ENCODE results near the gene MRGPRX2.

MRGPRX2 gene

DNA sequence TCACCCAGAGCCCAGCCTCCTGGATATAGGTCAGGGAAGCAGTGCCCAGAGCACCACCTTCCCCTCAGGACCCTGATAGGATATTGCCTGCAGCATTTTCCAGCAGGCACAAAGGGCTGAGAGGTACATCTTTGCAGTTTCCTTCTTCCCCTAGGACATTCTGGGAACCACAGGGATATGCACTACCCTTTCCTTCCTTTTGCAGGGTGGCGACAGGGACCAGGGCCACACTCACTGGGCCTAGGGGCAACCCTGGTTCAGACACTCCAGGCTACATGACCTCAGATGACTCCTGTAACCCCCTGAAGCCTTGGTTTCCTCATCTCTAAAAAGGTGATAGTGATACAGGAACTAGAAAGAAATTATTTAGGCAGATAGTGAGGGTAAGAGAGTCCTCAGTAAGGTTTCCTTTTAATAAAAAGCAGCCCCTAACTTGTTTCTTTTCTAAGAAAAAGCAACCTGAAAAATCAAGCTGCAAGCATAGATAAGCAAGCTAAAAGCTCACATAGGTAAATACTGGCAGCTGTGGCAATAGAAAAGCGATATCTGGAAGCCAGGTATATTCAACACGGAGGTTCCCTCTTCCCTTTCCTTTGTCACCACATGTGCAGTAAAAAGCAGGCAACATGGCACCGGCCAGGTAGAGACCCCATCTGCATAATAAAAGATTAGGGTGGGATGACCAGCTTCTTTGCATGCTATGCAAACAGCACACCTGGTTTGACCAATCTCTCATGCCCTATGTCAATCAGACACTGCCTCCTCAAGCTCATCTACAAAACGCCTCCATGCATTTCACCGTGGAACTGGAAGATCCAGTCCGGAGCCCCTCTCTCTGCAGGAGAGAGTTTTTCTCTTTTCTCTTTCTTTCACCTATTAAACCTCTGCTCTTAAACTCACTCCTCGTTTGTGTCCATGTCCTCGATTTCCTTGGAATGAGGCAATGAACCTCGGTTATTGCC, 13.2 kb upstream of the MRGPRX2 start:
- no peak for DNase-seq

DNA sequence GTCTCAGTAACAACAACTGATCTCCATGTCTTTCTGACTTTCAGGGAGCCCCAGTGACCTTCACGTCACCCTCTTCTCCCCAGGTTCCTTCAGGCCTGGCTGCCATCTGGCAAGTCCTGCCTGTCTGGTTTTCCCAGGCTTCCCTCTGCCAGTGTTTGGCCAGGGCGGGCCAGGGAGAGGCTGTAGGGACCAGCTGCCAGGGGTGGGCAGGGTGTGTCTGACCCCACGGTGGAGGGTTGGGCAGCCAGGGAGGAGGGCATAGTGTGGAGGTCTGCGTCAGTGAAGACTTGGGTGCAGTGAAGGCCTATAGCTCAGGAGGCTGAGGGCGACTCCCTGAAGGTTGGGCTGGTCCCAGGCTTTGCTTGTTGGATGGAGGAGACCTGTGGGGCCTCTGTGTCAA, 11.9 kb upstream of the MRGPRX2 start:
- DNase-seq = no peak

DNA sequence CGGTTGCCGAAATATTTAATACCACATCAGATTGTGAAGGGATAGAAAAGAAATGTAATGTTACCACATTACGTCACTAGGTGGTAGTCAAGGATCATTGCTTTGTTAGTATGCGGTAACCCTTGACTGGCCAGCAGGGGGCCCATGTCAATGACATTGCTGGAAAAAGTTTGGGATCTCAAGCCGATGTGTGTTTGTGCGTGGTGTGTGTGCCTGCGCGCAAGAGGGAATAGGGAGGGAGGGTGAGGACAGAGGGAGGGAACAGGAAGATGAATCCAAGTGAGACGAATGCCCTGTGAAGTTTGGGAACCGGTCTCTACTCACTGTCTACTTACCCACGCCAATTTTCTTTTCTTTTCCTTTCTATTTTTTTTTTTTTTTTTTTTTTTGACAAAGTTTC, 10.7 kb upstream of the MRGPRX2 start:
- peak; percentile 22 for DNase-seq

DNA sequence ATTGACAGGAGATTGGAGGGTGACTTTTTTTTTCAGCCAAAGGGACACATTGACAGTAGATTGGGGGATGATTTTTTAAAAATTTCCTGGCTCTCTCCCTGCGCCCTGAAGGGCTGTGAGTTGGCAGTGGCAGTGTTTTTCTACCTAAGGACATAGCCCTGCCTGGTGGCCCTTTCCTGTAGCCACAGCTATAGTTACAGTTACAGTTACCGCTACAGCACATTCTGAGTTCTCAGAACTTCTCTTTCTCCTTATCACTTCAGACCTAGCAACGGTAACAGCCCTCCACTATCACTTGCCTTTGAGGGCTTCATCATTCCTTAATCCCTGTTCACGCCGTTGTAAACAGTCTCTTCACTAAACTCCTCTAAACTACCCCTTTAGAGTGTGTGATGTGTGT, 684 bp downstream of the MRGPRX2 start:
- DNase-seq = no peak

DNA sequence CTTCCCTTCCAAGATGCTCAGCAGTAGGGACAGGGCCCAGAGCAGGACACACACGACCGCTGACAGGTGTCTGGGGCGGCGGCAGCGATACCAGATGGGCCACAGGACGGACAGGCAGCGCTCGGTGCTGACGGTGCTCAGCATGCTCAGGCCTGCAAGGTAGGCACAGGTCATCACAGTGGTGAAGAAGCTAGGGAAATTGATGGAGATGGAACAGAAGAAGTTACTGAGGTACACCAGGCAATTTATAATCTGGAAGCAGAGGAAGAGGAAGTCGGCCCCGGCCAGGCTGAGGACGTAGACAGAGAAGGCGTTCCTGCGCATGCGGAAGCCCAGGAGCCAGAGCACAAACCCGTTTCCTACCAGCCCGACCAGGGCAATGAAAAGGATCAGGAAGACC, 4.6 kb downstream of the MRGPRX2 start:
- DNase-seq = no peak

DNA sequence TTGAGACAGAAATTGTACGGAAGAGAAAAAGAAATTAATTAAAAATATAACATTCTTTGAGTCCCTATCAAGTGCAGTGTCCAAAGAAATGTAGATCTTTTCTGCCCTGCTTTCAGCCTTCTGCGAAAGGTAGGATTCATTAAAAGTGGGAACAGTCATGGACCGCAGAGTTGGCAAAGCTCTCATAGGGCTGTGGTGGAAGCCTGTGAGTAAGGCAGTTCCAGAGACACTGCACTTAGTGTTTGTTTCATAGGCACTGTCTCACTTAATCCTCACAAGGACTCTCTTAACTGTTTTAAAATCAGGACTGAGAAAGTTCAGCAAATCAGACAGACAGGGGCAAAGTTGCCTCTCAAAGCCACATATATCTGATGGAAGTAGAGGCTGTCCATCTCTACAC, 5.5 kb downstream of the MRGPRX2 start:
- no peak for DNase-seq

DNA sequence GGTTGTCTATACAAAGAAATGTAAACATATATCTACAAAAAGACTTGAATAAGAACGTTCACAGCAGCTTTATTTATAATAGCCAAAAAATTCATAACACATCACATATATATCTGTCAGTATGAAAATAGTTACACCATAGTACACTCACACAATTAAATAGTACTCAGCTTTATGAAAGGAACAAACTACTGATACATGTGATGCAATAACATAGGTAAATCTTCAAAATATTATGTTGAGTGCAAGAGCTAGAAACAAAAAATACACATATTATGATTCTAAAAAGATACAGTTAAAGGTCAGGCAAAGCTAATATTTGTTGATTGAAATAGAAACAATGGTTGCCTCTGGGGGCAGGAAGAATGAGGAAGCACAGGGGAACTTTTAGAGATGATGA, 6.6 kb downstream of the MRGPRX2 start:
- DNase-seq = no peak

DNA sequence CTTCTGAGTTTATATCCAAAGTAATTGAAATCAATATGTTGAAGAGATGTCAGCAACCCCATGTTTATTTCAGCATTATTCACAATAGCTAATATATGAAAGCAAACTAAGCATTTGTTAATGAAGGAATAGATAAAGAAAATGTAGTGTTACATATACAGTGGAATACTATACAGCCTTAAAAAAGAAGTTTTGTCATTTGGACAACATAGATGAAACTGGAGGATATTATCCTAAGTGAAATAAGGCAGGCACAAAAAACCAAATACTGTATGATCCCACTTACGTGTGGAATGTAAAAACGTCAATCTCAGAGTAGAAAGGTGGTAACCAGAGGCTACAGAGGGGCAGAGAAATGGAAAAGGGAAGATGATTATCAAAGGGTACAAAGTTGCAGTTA, 10.2 kb downstream of the MRGPRX2 start:
- no peak for DNase-seq

DNA sequence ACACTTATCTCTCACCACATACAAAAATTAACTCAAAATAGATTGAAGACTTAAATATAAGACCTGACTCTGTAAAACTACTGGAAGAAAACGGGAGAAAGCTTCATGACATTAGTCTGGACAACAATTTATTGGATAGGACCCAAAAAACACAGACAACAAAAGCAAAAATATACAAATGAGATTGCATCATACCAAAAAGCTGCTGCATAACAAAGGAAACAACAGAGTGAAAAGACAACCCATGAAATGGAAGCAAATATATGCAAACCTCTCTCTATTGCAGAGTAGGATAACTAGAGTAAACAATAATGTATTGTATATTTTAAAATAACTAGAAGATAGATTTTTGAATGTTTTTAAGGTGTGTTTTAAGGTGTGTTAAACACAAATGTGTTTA, 11.2 kb downstream of the MRGPRX2 start:
- no peak for DNase-seq

DNA sequence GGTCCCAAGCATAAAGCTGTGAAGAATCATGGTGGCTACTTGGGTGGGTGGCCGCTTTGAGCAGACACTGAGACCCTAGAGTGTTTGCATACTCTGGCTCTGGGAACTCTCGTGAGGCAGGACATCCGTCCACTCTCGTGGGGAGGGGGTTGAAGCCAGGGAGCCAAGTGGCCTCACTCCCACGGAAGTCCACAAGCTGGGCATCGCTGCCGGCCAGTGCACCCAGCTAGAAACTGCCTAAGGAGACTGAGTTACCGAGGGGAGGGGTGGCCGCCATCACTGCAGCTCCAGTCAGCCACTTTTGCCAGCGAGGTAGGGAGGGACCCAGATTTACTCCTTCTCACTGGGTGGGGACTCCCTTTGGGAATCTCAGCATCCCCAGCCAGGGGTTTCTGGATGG, 20.5 kb downstream of the MRGPRX2 start:
- no peak for DNase-seq

DNA sequence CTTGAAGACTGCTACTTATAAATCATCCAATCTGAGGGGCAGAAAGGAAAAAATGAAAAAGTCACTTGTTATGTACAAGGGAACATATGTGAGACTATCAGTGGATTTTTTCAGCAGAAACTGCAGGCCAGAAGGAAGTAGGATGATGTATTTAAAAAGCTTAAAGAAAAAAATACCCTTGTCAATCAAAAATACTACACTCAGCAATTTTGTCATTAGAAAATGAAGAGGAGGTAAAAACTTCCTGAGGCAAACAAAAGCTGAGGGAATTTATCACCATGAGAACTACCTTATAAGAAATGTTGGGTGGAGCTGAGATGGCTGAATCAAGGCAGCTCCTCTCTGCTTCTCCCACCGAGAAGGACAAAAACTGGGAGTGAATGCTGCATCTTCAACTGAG, 21.1 kb downstream of the MRGPRX2 start:
- no peak for DNase-seq

DNA sequence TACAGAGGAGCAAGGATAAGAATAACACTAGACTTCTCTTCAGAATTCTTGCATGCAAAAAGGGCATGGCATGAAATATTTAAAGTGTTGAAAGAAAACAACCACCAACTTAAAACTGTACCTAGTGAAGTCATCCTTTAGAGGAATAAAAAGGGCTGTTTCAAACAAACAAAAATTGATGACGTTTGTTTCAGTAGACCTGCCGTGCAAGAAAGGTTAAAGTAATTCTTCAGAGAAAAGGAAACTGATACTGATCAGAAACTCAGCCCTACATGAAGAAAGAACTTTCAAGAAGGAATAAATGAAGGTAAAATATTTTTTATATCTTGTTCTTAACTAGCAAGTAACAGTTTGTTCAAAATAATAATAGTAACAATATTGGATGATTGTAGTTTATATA, 27.5 kb downstream of the MRGPRX2 start:
- no peak for DNase-seq

DNA sequence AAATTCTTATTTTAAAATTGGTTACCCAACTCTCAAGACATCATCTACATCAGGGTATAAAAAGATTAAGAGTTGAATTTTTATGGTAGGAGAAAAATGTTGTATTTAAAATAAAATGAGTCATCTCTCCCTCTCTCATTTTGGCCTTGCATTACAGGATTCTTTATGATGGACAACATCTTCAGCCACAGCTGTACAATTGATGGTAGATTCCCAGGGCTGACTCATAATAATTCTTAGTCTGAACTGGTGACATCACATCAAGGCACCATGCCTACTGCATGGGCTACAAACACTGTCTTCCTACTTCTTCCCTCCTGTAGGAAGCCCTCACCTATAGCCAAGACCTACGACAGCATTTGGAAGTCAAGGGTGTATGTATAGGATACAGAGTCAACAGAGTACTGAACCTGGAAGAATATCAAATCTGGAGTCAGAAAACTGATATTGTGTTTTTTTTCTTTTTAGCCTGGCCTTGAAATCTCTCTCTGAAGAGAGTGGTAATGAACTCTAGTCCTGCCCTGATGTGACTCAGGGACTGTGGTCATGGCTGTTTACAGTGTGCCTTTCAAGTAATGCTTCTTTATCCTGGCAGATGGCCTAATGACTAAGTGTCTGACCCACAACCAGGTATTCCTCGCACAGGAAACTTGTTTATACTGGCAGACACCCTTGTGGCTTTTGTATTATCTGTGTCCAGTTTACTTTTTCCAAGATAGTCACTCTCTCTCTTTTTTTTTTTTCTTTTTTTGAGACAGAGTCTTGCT, 32.5 kb downstream of the MRGPRX2 start:
- no peak for DNase-seq

DNA sequence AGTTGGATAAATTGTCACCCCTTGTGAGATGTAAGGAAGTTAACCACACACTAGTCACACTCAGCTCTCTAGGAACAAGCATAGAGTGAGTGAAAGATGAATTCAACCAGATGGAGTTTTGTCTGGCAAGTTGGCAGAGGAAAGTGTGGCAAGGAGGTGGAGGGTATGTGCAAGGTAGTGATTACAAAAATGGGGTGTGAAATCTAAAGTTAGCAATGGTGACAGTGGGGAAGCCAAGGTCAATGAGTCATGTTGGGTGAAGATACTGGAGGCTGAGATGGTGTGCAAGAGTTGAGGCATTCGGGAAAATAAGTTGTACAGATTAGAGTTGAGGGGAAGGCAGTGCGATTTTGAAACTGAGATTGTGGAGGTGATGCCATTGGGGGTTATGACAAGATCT, 33.7 kb downstream of the MRGPRX2 start:
- DNase-seq = no peak

DNA sequence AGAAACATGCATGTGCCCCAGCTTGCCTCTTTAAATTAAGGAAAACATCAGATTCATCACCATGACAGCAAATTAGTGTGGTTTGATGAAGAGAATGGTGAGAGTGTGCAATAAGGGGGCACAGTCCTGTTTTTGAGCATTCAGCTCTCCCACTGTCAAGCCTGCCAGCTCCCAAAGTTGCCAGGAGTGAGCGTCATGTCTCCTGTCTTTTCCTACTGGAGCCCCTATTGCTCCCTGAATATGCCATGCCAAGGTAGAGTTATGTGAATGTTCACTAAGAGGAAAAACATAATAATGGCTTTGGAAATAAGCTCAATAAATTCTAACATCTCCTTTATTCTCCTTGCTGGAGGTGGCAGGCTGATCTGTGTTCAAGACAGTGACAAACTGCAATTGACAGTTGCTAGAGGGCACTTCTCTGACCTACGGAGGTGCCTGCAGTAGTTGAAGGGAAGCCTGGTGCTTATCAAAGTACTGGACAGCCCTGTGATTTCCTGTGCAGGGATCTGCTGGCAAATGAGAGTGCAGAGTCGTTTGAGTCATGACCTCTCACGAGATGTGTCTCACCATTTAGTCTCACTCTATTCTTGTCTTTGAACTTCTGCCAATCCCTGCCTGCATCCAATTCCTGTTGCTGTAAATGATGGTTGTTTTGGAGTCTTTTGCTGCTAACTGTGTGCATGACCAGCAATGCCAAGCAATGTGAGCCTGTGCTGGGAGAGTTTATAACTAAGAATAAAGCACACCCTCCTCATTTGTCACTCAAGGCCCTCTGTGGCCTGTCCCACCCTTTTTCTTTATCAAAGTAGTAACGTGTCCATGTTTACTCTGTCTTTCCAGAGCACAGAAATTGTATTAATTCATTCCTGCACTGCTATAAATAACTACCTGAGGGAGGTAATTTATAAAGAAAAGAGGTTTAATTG, 34.8 kb downstream of the MRGPRX2 start:
- DNase-seq = no peak

DNA sequence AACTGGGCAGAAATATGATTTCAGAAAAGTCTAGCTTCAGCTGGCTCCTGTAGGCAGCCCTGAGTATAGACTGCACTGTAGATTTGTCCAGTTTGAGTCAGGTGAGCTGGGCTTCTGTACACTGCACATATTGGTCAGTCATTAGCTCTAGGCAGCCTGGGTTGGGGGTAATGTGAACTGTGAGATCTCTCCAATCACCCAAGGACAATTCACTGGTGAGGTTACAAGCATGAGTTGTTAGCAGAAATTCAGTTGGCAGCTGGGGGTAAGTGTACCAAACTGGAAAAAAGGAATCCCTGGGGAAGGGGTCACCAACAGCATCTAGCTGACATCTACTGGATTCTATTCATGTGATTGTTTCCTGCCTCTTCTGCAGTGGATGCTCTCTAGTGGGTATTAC, 39.7 kb downstream of the MRGPRX2 start:
- DNase-seq = no peak

DNA sequence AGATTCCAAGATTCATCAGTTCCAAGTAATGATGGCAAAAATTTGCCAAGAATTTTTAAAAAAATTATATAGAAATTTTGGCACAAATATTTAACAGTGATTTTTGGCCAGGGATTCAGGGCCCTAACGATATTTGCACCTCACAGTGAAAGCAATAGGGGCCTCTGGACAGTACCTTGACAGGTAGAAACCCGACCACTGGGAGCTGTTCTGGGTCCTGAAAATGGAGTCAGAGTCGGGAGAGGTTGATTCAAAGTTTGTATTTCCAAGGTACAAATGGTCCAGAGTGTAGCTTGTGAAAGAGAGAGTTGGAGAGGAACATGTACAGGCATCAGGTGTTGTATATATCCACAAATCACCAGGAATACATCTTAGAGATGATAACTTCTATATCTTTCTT, 41.6 kb downstream of the MRGPRX2 start:
- no peak for DNase-seq

DNA sequence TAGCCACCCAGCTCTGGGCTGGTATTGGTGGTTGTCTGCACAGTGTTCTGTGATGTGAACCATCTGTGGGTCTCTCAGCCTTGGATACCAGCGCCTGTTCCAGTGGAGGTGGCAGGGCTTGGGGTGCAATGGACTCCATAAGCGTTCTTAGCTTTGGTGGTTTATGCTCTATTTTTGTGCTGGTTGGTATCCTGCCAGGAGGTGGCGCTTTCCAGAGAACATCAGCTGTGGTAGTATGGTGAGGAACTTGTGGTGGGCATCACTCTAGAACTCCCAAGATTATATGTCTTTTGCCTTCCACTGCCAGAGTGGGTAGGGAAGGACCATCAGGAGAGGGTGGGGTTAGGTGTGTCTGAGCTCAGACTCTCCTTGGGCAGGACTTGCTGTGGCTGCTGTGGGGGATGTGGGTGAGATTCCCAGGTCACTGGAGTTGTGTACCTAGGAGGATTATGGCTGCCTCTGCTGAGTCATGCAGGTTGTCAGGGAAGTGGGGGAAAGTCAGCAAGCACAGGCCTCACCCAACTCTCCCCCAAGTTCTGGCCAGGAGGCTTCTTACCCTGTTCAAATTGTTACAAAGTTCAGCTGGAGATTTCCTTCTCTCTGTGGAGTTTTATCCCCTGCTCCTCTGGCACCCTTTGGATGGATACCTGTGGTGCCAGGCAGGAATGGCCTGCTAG, 47.2 kb downstream of the MRGPRX2 start:
- DNase-seq = no peak

DNA sequence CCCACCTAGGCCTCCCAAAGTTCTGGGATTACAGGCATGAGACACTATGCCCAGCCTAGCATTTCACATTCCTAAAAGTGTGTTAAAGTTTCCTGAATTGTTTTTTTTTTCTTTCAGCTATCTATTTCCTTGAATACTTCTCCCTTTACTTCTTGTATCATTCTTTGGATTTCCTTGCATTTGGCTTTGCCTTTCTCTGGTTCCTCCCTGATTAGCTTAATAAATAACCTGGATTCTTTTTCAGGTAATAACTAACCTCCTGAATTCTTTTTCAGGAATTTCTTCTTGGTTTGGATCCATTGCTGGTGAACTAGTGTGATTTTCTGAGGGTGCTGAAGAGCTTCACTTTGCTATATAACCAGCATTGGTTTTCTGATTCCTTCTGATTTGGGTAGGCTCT, 47.9 kb downstream of the MRGPRX2 start:
- no peak for DNase-seq
